Mesendoderm (in vitro differentiated cells): Measurements from ENCODE around the gene TADA3.

Experiments
- DNase-seq: peaks from one replicate; pipeline ENCODE4 v3.0.0; 2013
- H2AK5ac ChIP-seq: 2 replicates; pipeline ENCODE4 v1.6.1; 2013; ENCODE audit warnings: low read length, inconsistent platforms
- H2BK120ac ChIP-seq: 2 replicates; pipeline ENCODE4 v1.6.1; 2013; ENCODE audit warnings: low read depth, mild to moderate bottlenecking, low read length, moderate library complexity, mixed read lengths
- H2BK15ac ChIP-seq: replicated peaks from 2 replicates; pipeline ENCODE4 v1.6.1; 2013; ENCODE audit warnings: low read depth, mild to moderate bottlenecking, moderate library complexity
- H2BK5ac ChIP-seq: 2 replicates; pipeline ENCODE4 v1.6.1; 2013; ENCODE audit warnings: low read length, inconsistent platforms
- H3K18ac ChIP-seq: 2 replicates; pipeline ENCODE4 v1.6.1; 2013; ENCODE audit warnings: mild to moderate bottlenecking, low read length, mixed read lengths
- H3K23ac ChIP-seq: one replicate; pipeline ENCODE4 v1.6.1; 2013; ENCODE audit warnings: low read length
- H3K27ac ChIP-seq: 2 replicates; pipeline ENCODE4 v1.5.1; 2013; ENCODE audit warnings: low read depth, mild to moderate bottlenecking, inconsistent platforms, low read length, moderate library complexity
- H3K27me3 ChIP-seq: 2 replicates; pipeline ENCODE4 v1.6.1; 2013; ENCODE audit warnings: low read length, control low read depth, mild to moderate bottlenecking, inconsistent platforms; ENCODE audit not compliant: insufficient read depth, poor library complexity
- H3K36me3 ChIP-seq: 2 replicates; pipeline ENCODE4 v1.6.1; 2013; ENCODE audit warnings: low read length, inconsistent platforms; ENCODE audit not compliant: control insufficient read depth, insufficient read depth
- H3K4ac ChIP-seq: one replicate; pipeline ENCODE4 v1.6.1; 2013; ENCODE audit warnings: low read depth, mild to moderate bottlenecking, low read length, moderate library complexity
- H3K4me1 ChIP-seq: 2 replicates; pipeline ENCODE4 v1.6.1; 2013; ENCODE audit warnings: low read depth, low read length, inconsistent platforms; ENCODE audit not compliant: control insufficient read depth
- H3K4me2 ChIP-seq: 2 replicates; pipeline ENCODE4 v1.6.1; 2013; ENCODE audit warnings: low read length
- H3K4me3 ChIP-seq: 2 replicates; pipeline ENCODE4 v1.5.1; 2013; ENCODE audit warnings: mild to moderate bottlenecking, low read length
- H3K56ac ChIP-seq: one replicate; pipeline ENCODE4 v1.6.1; 2013; ENCODE audit warnings: low read length
- H3K79me1 ChIP-seq: 2 replicates; pipeline ENCODE4 v1.6.1; 2013; ENCODE audit warnings: low read length, inconsistent platforms
- H3K79me2 ChIP-seq: 2 replicates; pipeline ENCODE4 v1.6.1; 2013; ENCODE audit warnings: mild to moderate bottlenecking, low read length; ENCODE audit not compliant: control insufficient read depth, insufficient read depth
- H3K9ac ChIP-seq: 2 replicates; pipeline ENCODE4 v1.6.1; 2013; ENCODE audit warnings: low read length, inconsistent platforms
- H4K5ac ChIP-seq: one replicate; pipeline ENCODE4 v1.6.1; 2013; ENCODE audit warnings: low read length
- H4K8ac ChIP-seq: one replicate; pipeline ENCODE4 v1.6.1; 2013; ENCODE audit warnings: low read depth, mild to moderate bottlenecking, control low read depth, low read length, moderate library complexity
- WGBS: extraction: QIAGEN DNeasy Blood & Tissue Kit; methylation state at CpG from one replicate; pipeline ENCODE4 v1.1.7; 2013; ENCODE audit warnings: low lambda C conversion rate, missing lambda C conversion rate; ENCODE audit not compliant: insufficient coverage; ENCODE audit errors: extremely low coverage; 5-methylcytosine and 5-hydroxymethylcytosine counted together

TADA3 gene

GRCh38 chr3:9791127-9791526 lies 1.1 kb downstream of the TADA3 start:
- H3K4me3 ChIP-seq: no peak overlapping the region
- no peak overlapping the region for H3K18ac ChIP-seq
- no peak overlapping the region for H2AK5ac ChIP-seq
- H3K23ac ChIP-seq: no peak overlapping the region
- peaks cover 6% of the 10 kb centered on the region for H3K36me3 ChIP-seq
- no peak for DNase-seq
- peaks cover 20% of the 10 kb centered on the region for H3K79me1 ChIP-seq
- no peak overlapping the region for H3K4me2 ChIP-seq
- H4K5ac ChIP-seq: no peak overlapping the region
- peaks cover 4% of the 10 kb centered on the region for H3K4me1 ChIP-seq
- no peak overlapping the region for H2BK5ac ChIP-seq
- H3K79me2 ChIP-seq: peaks cover 24% of the 10 kb centered on the region
- no peak overlapping the region for H3K4ac ChIP-seq
- no peak overlapping the region for H2BK15ac ChIP-seq
- H3K9ac ChIP-seq: peak overlapping the region; percentile 81
- H3K27ac ChIP-seq: no peak overlapping the region
- WGBS: no CpG with 5 or more reads among the region's 11 CpGs
- no peak overlapping the region for H4K8ac ChIP-seq
- H3K56ac ChIP-seq: peak overlapping the region; percentile 37
- no peak overlapping the region for H2BK120ac ChIP-seq
- no peaks in the 10 kb centered on the region for H3K27me3 ChIP-seq

- H3K79me2 ChIP-seq: peaks cover 3% of the 10 kb centered on the region
- no peak for DNase-seq
- no peak overlapping the region for H3K4me2 ChIP-seq
- H3K56ac ChIP-seq: no peak overlapping the region
- H2AK5ac ChIP-seq: no peak overlapping the region
- H3K18ac ChIP-seq: no peak overlapping the region
- peaks cover 11% of the 10 kb centered on the region for H3K36me3 ChIP-seq
- no peak overlapping the region for H3K23ac ChIP-seq
- no peaks in the 10 kb centered on the region for H3K27me3 ChIP-seq
- no peak overlapping the region for H4K5ac ChIP-seq
- H3K27ac ChIP-seq: no peak overlapping the region
- no peak overlapping the region for H3K9ac ChIP-seq
- no peak overlapping the region for H2BK5ac ChIP-seq
- H2BK15ac ChIP-seq: no peak overlapping the region
- WGBS: no CpG with 5 or more reads among the region's 6 CpGs
- H3K4ac ChIP-seq: no peak overlapping the region
- H2BK120ac ChIP-seq: no peak overlapping the region
- no peak overlapping the region for H3K4me3 ChIP-seq
- no peak overlapping the region for H4K8ac ChIP-seq
- H3K79me1 ChIP-seq: peaks cover 10% of the 10 kb centered on the region
- H3K4me1 ChIP-seq: peaks cover 4% of the 10 kb centered on the region
Measured at GRCh38 chr3:9787714-9788113, 4.6 kb downstream of the TADA3 start.

- H4K5ac ChIP-seq: no peak overlapping the region
- no peak overlapping the region for H3K4me2 ChIP-seq
- H2BK15ac ChIP-seq: no peak overlapping the region
- H2AK5ac ChIP-seq: no peak overlapping the region
- no peak overlapping the region for H3K9ac ChIP-seq
- DNase-seq: no peak
- H3K27me3 ChIP-seq: no peaks in the 10 kb centered on the region
- H3K56ac ChIP-seq: no peak overlapping the region
- no peak overlapping the region for H4K8ac ChIP-seq
- no peak overlapping the region for H2BK120ac ChIP-seq
- no peak overlapping the region for H3K4me3 ChIP-seq
- H3K79me2 ChIP-seq: peaks cover 3% of the 10 kb centered on the region
- peaks cover 10% of the 10 kb centered on the region for H3K79me1 ChIP-seq
- H2BK5ac ChIP-seq: no peak overlapping the region
- no peak overlapping the region for H3K4ac ChIP-seq
- H3K18ac ChIP-seq: no peak overlapping the region
- peaks cover 12% of the 10 kb centered on the region for H3K36me3 ChIP-seq
- H3K4me1 ChIP-seq: peaks cover 4% of the 10 kb centered on the region
- H3K27ac ChIP-seq: no peak overlapping the region
- no peak overlapping the region for H3K23ac ChIP-seq
- no CpG with 5 or more reads among the region's 13 CpGs for WGBS
Measured at GRCh38 chr3:9786825-9787669, 5.2 kb downstream of the TADA3 start.

- no peak overlapping the region for H3K27ac ChIP-seq
- no peak overlapping the region for H3K18ac ChIP-seq
- no peaks in the 10 kb centered on the region for H3K27me3 ChIP-seq
- no peak overlapping the region for H2BK120ac ChIP-seq
- H3K36me3 ChIP-seq: peaks cover 14% of the 10 kb centered on the region
- no peak for DNase-seq
- H2BK15ac ChIP-seq: no peak overlapping the region
- H3K79me1 ChIP-seq: peaks cover 3% of the 10 kb centered on the region
- H3K56ac ChIP-seq: no peak overlapping the region
- H2AK5ac ChIP-seq: no peak overlapping the region
- no peak overlapping the region for H4K5ac ChIP-seq
- no peak overlapping the region for H3K4ac ChIP-seq
- no CpG with 5 or more reads among the region's 7 CpGs for WGBS
- no peaks in the 10 kb centered on the region for H3K4me1 ChIP-seq
- H3K9ac ChIP-seq: no peak overlapping the region
- H3K4me2 ChIP-seq: no peak overlapping the region
- no peak overlapping the region for H3K4me3 ChIP-seq
- no peak overlapping the region for H3K23ac ChIP-seq
- no peak overlapping the region for H4K8ac ChIP-seq
- no peaks in the 10 kb centered on the region for H3K79me2 ChIP-seq
- no peak overlapping the region for H2BK5ac ChIP-seq
Measured at GRCh38 chr3:9786209-9786739, 6.0 kb downstream of the TADA3 start.

GRCh38 chr3:9785602-9786001 lies 6.7 kb downstream of the TADA3 start:
- H3K56ac ChIP-seq: no peak overlapping the region
- H3K4ac ChIP-seq: no peak overlapping the region
- no peak overlapping the region for H2BK120ac ChIP-seq
- no peak overlapping the region for H4K5ac ChIP-seq
- H3K79me2 ChIP-seq: no peaks in the 10 kb centered on the region
- H3K9ac ChIP-seq: no peak overlapping the region
- H3K27me3 ChIP-seq: no peaks in the 10 kb centered on the region
- H2BK5ac ChIP-seq: no peak overlapping the region
- H3K36me3 ChIP-seq: peaks cover 14% of the 10 kb centered on the region
- no peaks in the 10 kb centered on the region for H3K79me1 ChIP-seq
- H3K4me3 ChIP-seq: no peak overlapping the region
- H3K4me2 ChIP-seq: no peak overlapping the region
- H3K23ac ChIP-seq: no peak overlapping the region
- H2AK5ac ChIP-seq: no peak overlapping the region
- no peak for DNase-seq
- H3K27ac ChIP-seq: no peak overlapping the region
- no peak overlapping the region for H4K8ac ChIP-seq
- H3K18ac ChIP-seq: no peak overlapping the region
- H2BK15ac ChIP-seq: no peak overlapping the region
- no peaks in the 10 kb centered on the region for H3K4me1 ChIP-seq
- WGBS: no CpG with 5 or more reads among the region's 7 CpGs
